K562 (cell line): ENCODE measurements around the gene PRDM15. TPM values are rescaled to one million over a fixed set of nuclear protein-coding genes. Genes with fewer than 3 reads are reported as not detected.

ENCODE experiments used
- CBFA2T3 ChIP-seq: fragments of 450-650 bp; IDR thresholded peaks from 2 replicates; pipeline ENCODE4 v1.6.1; 2017
- CBX3 ChIP-seq, 2 experiments: IDR thresholded peaks; 1 replicate in 1 of 2; 2 replicates in 1 of 2; pipeline ENCODE4 v1.6.1; 2012; ENCODE audit warnings: inconsistent platforms in 2 of 2, low read length in 2 of 2, borderline replicate concordance in 1 of 2, control low read depth in 1 of 2
- CHCHD3 ChIP-seq: fragments of 250-450 bp; sonication (Bioruptor Pico); IDR thresholded peaks from 2 replicates; pipeline ENCODE4 v2.1.2; 2022; ENCODE audit warnings: mild to moderate bottlenecking
- CLOCK ChIP-seq: fragments of 250-450 bp; sonication (Bioruptor Pico); IDR thresholded peaks from 2 replicates; pipeline ENCODE4 v1.4.0; 2020; ENCODE audit warnings: mild to moderate bottlenecking, moderate library complexity, borderline replicate concordance
- HDAC1 ChIP-seq, 2 experiments: fragments of 450-650 bp; IDR thresholded peaks; 2 replicates each; pipeline ENCODE4 v1.6.1; 2016 to 2017; ENCODE audit warnings: inconsistent platforms in 1 of 2, mild to moderate bottlenecking in 1 of 2, moderate library complexity in 1 of 2
- HDGF ChIP-seq: fragments of 450-650 bp; IDR thresholded peaks from 2 replicates; pipeline ENCODE4 v1.6.1; 2016
- HMG20A ChIP-seq: fragments of 450-650 bp; formaldehyde crosslinking; conservative IDR thresholded peaks from 2 replicates; pipeline ENCODE4 v1.4.0; 2020; ENCODE audit warnings: mild to moderate bottlenecking, mixed read lengths
- KHSRP ChIP-seq: fragments of 450-650 bp; IDR thresholded peaks from 2 replicates; pipeline ENCODE4 v1.6.1; 2017
- MIER1 ChIP-seq: fragments of 450-650 bp; IDR thresholded peaks from 2 replicates; pipeline ENCODE4 v1.6.1; 2016; ENCODE audit warnings: antibody characterized with exemption, mild to moderate bottlenecking, low read depth
- VEZF1 ChIP-seq: fragments of 200-800 bp; sonication (Bioruptor generic); IDR thresholded peaks from 2 replicates; pipeline ENCODE4 v1.6.1; 2017; ENCODE audit warnings: missing genetic modification characterization, missing compliant biosample characterization
- ZBTB1 ChIP-seq: sonication (generic); formaldehyde crosslinking; IDR thresholded peaks from 2 replicates; pipeline ENCODE4 v1.8.1; 2023; ENCODE audit warnings: missing genetic modification reagents, low read depth, mild to moderate bottlenecking, borderline replicate concordance
- ZNF239 ChIP-seq: fragments of 250-450 bp; sonication (Bioruptor Pico); IDR thresholded peaks from 2 replicates; pipeline ENCODE4 v1.4.0; 2020; ENCODE audit warnings: mild to moderate bottlenecking
- ZNF407 ChIP-seq: fragments of 450-650 bp; IDR thresholded peaks from 2 replicates; pipeline ENCODE4 v1.6.1; 2016; ENCODE audit warnings: low read depth
- ZNF655 ChIP-seq: fragments of 250-450 bp; sonication (Bioruptor Pico); IDR thresholded peaks from 2 replicates; pipeline ENCODE4 v1.5.0; 2021
- polyA plus RNA-seq, 8 experiments: library from polyadenylated mRNA; depleted of rRNA in 4 of 8; stranded (reverse) in 5 of 8; unstranded in 3 of 8; fragments of >200 nt; fragmentation: Nextera tagmentation in 2 of 8; fragmentation: Illumina TruSeq in 1 of 8; extraction: Ambion mirVana in 2 of 8; extraction: Trizol in 1 of 8; gene quantifications; 2 replicates each; pipeline versions ENCODE4 v1.2.1 to v1.2.3, GENCODE V29; 2011 to 2014; ENCODE audit warnings: inconsistent platforms in 1 of 8, missing spikeins in 1 of 8
- total RNA-seq, 7 experiments: library from RNA; depleted of rRNA in 6 of 7; stranded (reverse); fragments of >200 nt in 6 of 7; fragmentation: Illumina TruSeq in 2 of 7; extraction: Trizol in 2 of 7; gene quantifications; 2 replicates each; pipeline versions ENCODE4 v1.2.1 to v1.2.3, GENCODE V29; 2011 to 2021; ENCODE audit warnings: low replicate concordance in 1 of 7

The PRDM15 gene
- total and polyA plus RNA-seq, 9 of the 15 experiments (the other 6 are each of a cell fraction or from before 2014, with no cell fraction given): 0.93 to 9.2 (median 6.2) TPM

GRCh38 chr21:41865002-41865777 lies 14.0 kb downstream of the PRDM15 start (continued):
- TF ChIP-seq ZNF239 (CRISPR knock-in tag) (no peak), ZNF655 (CRISPR knock-in tag) (no peak), KHSRP (no peak), ZNF407 (no peak), ZBTB1 (CRISPR knock-in tag) (no peak), HDAC1 (IDR thresholded peaks at IDR 0.05) (no peak; a peak in 1 of 4 replicates), VEZF1 (CRISPR knock-in tag) (no peak; the same call in 1 of the 2 replicates), CHCHD3 (CRISPR knock-in tag) (no peak), CBX3 (IDR thresholded peaks at IDR 0.05; ENCODE audit: borderline replicate concordance in 1 of 2, low read length in 2 of 2) (no peak), HMG20A (CRISPR knock-in tag) (no peak), CLOCK (no peak), CBFA2T3 (no peak), HDGF (peak; percentile 53; the same call in 1 of the 2 replicates), MIER1 (no peak)
